ENCODE results near the gene AAGAB.

AAGAB gene

GRCh38 chr15:67193223-67193990 lies 61.1 kb downstream of the AAGAB start:
- no peak for TF ChIP-seq CTCF (IDR thresholded peaks at IDR 0.05)
- DNase-seq (ENCODE audit: low spot score): no peak
- Histone ChIP-seq H3K4me3 (no peak overlapping the region), H3K27ac (peak overlapping the region; percentile 7 to 63)

- H3K27ac ChIP-seq: peak overlapping the region; percentile 7 to 17
- DNase-seq (ENCODE audit: low spot score): no peak
- no peak for TF ChIP-seq CTCF (IDR thresholded peaks at IDR 0.05)
- H3K4me3 ChIP-seq: no peak overlapping the region
Observed at GRCh38 chr15:67192185-67192820, 62.2 kb downstream of the AAGAB start.

GRCh38 chr15:67190813-67191212 lies 63.6 kb downstream of the AAGAB start:
- Histone ChIP-seq H3K27ac (peak overlapping the region; percentile 81 to 88), H3K4me3 (no peak overlapping the region)
- no peak for DNase-seq (ENCODE audit: low spot score)
- TF ChIP-seq CTCF (IDR thresholded peaks at IDR 0.05): no peak

GRCh38 chr15:67190326-67190725 lies 64.1 kb downstream of the AAGAB start:
- DNase-seq (ENCODE audit: low spot score): no peak
- peak overlapping the region; percentile 81 to 88 for H3K27ac ChIP-seq
- no peak for TF ChIP-seq CTCF (IDR thresholded peaks at IDR 0.05)

GRCh38 chr15:67189326-67190051 lies 65.0 kb downstream of the AAGAB start:
- TF ChIP-seq CTCF (IDR thresholded peaks at IDR 0.05): no peak
- Histone ChIP-seq H3K4me3 (no peak overlapping the region), H3K27ac (peak overlapping the region; percentile 81 to 88)
- DNase-seq (ENCODE audit: low spot score): peak; percentile 84

More at GRCh38 chr15:67190326-67190725, 64.1 kb downstream of the AAGAB start:
- no peak overlapping the region for H3K4me3 ChIP-seq

- DNase-seq (ENCODE audit: low spot score): peak; percentile 71
- Histone ChIP-seq H3K27ac (peak overlapping the region; percentile 81 to 88), H3K4me3 (no peak overlapping the region)
- TF ChIP-seq CTCF (IDR thresholded peaks at IDR 0.05): no peak
Observed at GRCh38 chr15:67188551-67189218, 65.8 kb downstream of the AAGAB start.

All from coronary artery (tissue), 2 donors.